ENCODE results near the gene CDH4. TPM values are rescaled to one million over a fixed set of nuclear protein-coding genes. Genes with fewer than 3 reads are reported as not detected.

CDH4 gene
- total and polyA plus RNA-seq, 2 of the 8 experiments (the other 6 are each of a cell fraction or from before 2014, with no cell fraction given) = 4.3 to 7.9 TPM

DNA sequence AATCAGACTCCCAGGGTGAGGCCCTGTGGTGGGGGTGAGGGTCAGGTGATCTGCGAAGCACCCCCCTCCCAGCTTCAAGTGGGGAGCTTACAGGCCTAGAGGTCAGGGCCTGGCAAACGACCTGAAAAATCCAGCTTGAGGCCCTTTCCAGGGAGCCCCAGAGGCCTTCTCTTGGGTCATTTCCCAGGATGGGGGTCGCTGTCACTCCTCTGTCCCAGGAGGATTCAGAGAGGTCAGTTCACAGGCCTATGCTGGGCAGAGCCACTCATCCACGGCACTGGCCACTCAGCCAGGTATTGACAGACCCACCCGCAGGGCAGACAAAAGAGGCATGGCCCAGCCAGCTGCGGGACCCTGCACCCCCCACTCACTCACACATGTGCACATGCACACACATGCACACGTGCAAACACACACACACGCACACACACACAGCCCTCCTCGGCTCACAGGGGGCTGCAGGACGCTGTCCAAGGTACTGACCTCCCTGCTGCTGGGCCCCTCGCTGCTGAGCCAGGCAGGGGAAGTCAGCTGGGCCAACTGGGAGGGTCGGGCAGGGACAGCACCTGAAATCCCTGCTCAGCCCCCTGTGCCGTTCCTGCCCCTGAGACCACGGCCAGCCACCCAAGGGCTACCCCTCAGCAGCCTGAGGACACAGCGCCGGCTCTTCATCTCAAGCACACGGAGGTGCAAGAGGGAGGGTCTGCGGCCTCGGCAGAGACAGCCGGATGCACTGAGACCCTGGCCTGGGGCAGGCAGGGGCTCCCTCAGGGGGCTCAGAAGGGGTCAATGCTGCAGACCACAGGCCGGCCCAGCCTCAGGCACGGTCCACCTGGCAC lies 699.9 kb downstream of the CDH4 start:
- no peaks in the 10 kb centered on the region; the same call in 1 of the 2 replicates for H3K79me1 ChIP-seq (ENCODE audit: low read depth, low read length)
- H2BK120ac ChIP-seq (replicated peaks; ENCODE audit: low read depth, low read length) = no peak overlapping the region
- no peak overlapping the region for H2BK12ac ChIP-seq (ENCODE audit: low read depth, low read length)
- H2AK5ac ChIP-seq (ENCODE audit: low read depth, low read length) = no peak overlapping the region
- no peaks in the 10 kb centered on the region for H3K23me2 ChIP-seq (ENCODE audit: low read depth, low read length)
- H3K4me2 ChIP-seq (ENCODE audit: insufficient read depth in 1 of 2, low read depth in 2 of 2, low read length in 2 of 2) = peak overlapping the region; percentile 4 to 13; a peak in 2 of 4 replicates
- no peak overlapping the region for H3K56ac ChIP-seq (replicated peaks; ENCODE audit: insufficient read length, low read depth, low read length)
- peaks cover 2% of the 10 kb centered on the region in 2 experiments for H4K20me1 ChIP-seq (replicated peaks in 1 of 2; ENCODE audit: control insufficient read depth in 1 of 2, insufficient read depth in 2 of 2, low read length in 2 of 2)
- H2BK15ac ChIP-seq (ENCODE audit: low read length) = no peak overlapping the region
- FAIRE-seq (no peak), DNase-seq (ENCODE audit: low read depth in 1 of 2, low spot score in 2 of 2) (peak; percentile 36 to 87)
- no peaks in the 10 kb centered on the region; a peak in 1 of 7 replicates for H3K27me3 ChIP-seq (replicated peaks in 1 of 4; ENCODE audit: control insufficient read depth in 3 of 4, extremely low read depth in 1 of 4, insufficient read depth in 3 of 4, low read length in 3 of 4)
- peak overlapping the region; percentile 14; the same call in 1 of the 2 replicates for H3K27ac ChIP-seq (ENCODE audit: low read depth, low read length)
- no peak overlapping the region for H2AFZ ChIP-seq (ENCODE audit: low read length)
- H4K5ac ChIP-seq (ENCODE audit: insufficient read length, low read depth, low read length) = peak overlapping the region; percentile 72
- no peak overlapping the region; a peak in 1 of 8 replicates for H3K4me3 ChIP-seq (ENCODE audit: extremely low read depth in 1 of 4, insufficient read depth in 2 of 4, low read depth in 3 of 4, low read length in 4 of 4)
- no peak overlapping the region for H3K4ac ChIP-seq (replicated peaks; ENCODE audit: insufficient read length, low read depth, low read length)
- no peak overlapping the region for H4K91ac ChIP-seq (replicated peaks; ENCODE audit: insufficient read length, low read length)
- no peak overlapping the region for H2BK20ac ChIP-seq (ENCODE audit: low read length)
- no peak overlapping the region for H3K23ac ChIP-seq (ENCODE audit: insufficient read length)
- H2BK5ac ChIP-seq (ENCODE audit: low read depth, low read length) = no peak overlapping the region
- ChIA-PET CTCF (ENCODE audit: partially characterized antibody) (interaction anchor here (0.5 to 1.3 kb wide), 3 partner anchors 12 to 59 kb away, joined by 3 read pairs; no protein-coding TSS in a partner anchor), POLR2A (ENCODE audit: partially characterized antibody) (interaction anchor here (1.0 kb wide), 1 partner anchor 19 kb away, joined by 3 read pairs; no protein-coding TSS in a partner anchor)
- no peaks in the 10 kb centered on the region for H3K9me3 ChIP-seq (ENCODE audit: insufficient read depth in 2 of 2, low read depth in 1 of 2, low read length in 1 of 2)
- no peak overlapping the region for H3K14ac ChIP-seq (ENCODE audit: insufficient read length)
- WGBS, 2 experiments (ENCODE audit: extremely low coverage in 1 of 2, insufficient coverage in 1 of 2, insufficient read length in 1 of 2, insufficient replicate concordance in 2 of 2, low coverage in 1 of 2, low lambda C conversion rate in 2 of 2, missing lambda C conversion rate in 1 of 2) = 53% methylated on average over 20 of the region's 22 CpGs; no CpG with 5 or more reads in 1 of the 2 experiments
- no peak overlapping the region; the same call in 1 of the 2 replicates for H3K18ac ChIP-seq (ENCODE audit: extremely low read depth, low read length)
- peaks cover 5 to 33% (median 15%) of the 10 kb centered on the region in 4 experiments for H3K4me1 ChIP-seq (replicated peaks in 1 of 4; ENCODE audit: control insufficient read depth in 3 of 4, insufficient read depth in 4 of 4, low read length in 3 of 4)
- H3K9ac ChIP-seq (replicated peaks in 1 of 4; ENCODE audit: extremely low read depth in 1 of 4, low read depth in 3 of 4, low read length in 3 of 4) = no peak overlapping the region
- no peaks in the 10 kb centered on the region for H3K79me2 ChIP-seq (ENCODE audit: control insufficient read depth in 1 of 2, insufficient read depth in 2 of 2, low read length in 2 of 2)
- H3K36me3 ChIP-seq (ENCODE audit: control insufficient read depth in 2 of 4, insufficient read depth in 4 of 4, low read length in 3 of 4) = no peaks in the 10 kb centered on the region
- no peak overlapping the region; the same call in 1 of the 2 replicates for H4K8ac ChIP-seq (ENCODE audit: extremely low read depth, insufficient read depth, low read length)
- TF ChIP-seq BCL11A (IDR thresholded peaks at IDR 0.05; ENCODE audit: low read depth in 2 of 2, low read length in 2 of 2) (no peak), SIN3A (conservative IDR thresholded peaks at IDR 0.05 in 1 of 2, IDR thresholded peaks at IDR 0.05 in 1 of 2; ENCODE audit: low read depth in 1 of 2, low read length in 2 of 2) (peak; percentile 96 to 98; a peak in 3 of 4 replicates), KDM1A (IDR thresholded peaks at IDR 0.05; ENCODE audit: borderline replicate concordance, low read length) (no peak), RAD21 (IDR thresholded peaks at IDR 0.05 in 1 of 2, conservative IDR thresholded peaks at IDR 0.05 in 1 of 2; ENCODE audit: low read depth in 2 of 2, low read length in 2 of 2) (no peak), TAF1 (IDR thresholded peaks at IDR 0.05; ENCODE audit: low read depth, low read length) (no peak), CEBPB (IDR thresholded peaks at IDR 0.05; ENCODE audit: low read depth, low read length) (no peak), YY1 (IDR thresholded peaks at IDR 0.05; ENCODE audit: low read depth, low read length) (no peak), TCF12 (IDR thresholded peaks at IDR 0.05; ENCODE audit: low read depth, low read length) (no peak), SRF (IDR thresholded peaks at IDR 0.05; ENCODE audit: low read depth, low read length) (no peak), NANOG (IDR thresholded peaks at IDR 0.05; ENCODE audit: insufficient read depth, low read depth, low read length, poor library complexity, severe bottlenecking) (no peak)
- TF ChIP-seq, protein P1, sequence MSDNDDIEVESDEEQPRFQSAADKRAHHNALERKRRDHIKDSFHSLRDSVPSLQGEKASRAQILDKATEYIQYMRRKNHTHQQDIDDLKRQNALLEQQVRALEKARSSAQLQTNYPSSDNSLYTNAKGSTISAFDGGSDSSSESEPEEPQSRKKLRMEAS (IDR thresholded peaks at IDR 0.05) = peak; percentile 86; the same call in 1 of the 2 replicates

Data from H1 (cell line).